ENCODE data around the gene PPM1H.
A peak's percentile ranks its signal among the peaks of the same experiment; 100 is the strongest.

The PPM1H gene

GRCh38 chr12:62910549-62911169 lies 24.3 kb downstream of the PPM1H start:
- TF ChIP-seq ZNF571 (tag by site-specific recombination; IDR thresholded peaks at IDR 0.05) (no peak), ZNF335 (tag by site-specific recombination; conservative IDR thresholded peaks at IDR 0.05) (0 out of 2 replicates have a peak, but pooled peaks have one; percentile 22), ZNF48 (tag by site-specific recombination; IDR thresholded peaks at IDR 0.05) (no peak), ZNF24 (tag by site-specific recombination; IDR thresholded peaks at IDR 0.05) (no peak), ZNF558 (tag by site-specific recombination; IDR thresholded peaks at IDR 0.05) (no peak)
- Histone ChIP-seq H3K4me3 (ENCODE audit: low read depth, low read length) (no peak overlapping the region), H3K27ac (ENCODE audit: extremely low read depth, low read depth, low read length) (no peak overlapping the region), H3K4me1 (ENCODE audit: control insufficient read depth, insufficient read depth, low read length) (peaks cover 3% of the 10 kb centered on the region), H3K36me3 (ENCODE audit: control insufficient read depth in 2 of 2, insufficient read depth in 1 of 2, low read length in 2 of 2) (no peaks in the 10 kb centered on the region), H3K9me3 (ENCODE audit: control insufficient read depth, insufficient read depth, low read depth, low read length) (no peaks in the 10 kb centered on the region)
- ChIA-PET CTCF (no interaction called here), POLR2A (interaction anchor here (0.6 to 1.4 kb wide), 2 partner anchors 23 to 621 kb away, joined by 3 to 5 read pairs; no protein-coding TSS in a partner anchor)

GRCh38 chr12:62909340-62909739 lies 25.6 kb downstream of the PPM1H start:
- H3K27ac ChIP-seq (ENCODE audit: extremely low read depth, low read depth, low read length): no peak overlapping the region
- TF ChIP-seq ZNF423 (tag by site-specific recombination; IDR thresholded peaks at IDR 0.05) (no peak), ZNF121 (tag by site-specific recombination; IDR thresholded peaks at IDR 0.05) (no peak), SETDB1 (IDR thresholded peaks at IDR 0.05; ENCODE audit: insufficient read length, low read length) (no peak), ZNF211 (tag by site-specific recombination; IDR thresholded peaks at IDR 0.05; ENCODE audit: low read depth) (no peak), ZNF214 (tag by site-specific recombination; IDR thresholded peaks at IDR 0.05; ENCODE audit: borderline replicate concordance) (no peak), ZNF76 (tag by site-specific recombination; IDR thresholded peaks at IDR 0.05; ENCODE audit: borderline replicate concordance, low read depth) (no peak), ZNF510 (tag by site-specific recombination; IDR thresholded peaks at IDR 0.05; ENCODE audit: insufficient replicate concordance) (no peak), ZNF791 (tag by site-specific recombination; IDR thresholded peaks at IDR 0.05) (no peak), ZNF777 (tag by site-specific recombination; IDR thresholded peaks at IDR 0.05; ENCODE audit: borderline replicate concordance) (no peak)
- no peaks in the 10 kb centered on the region for H3K36me3 ChIP-seq (ENCODE audit: control insufficient read depth in 2 of 2, insufficient read depth in 1 of 2, low read length in 2 of 2)
- ChIA-PET CTCF (no interaction called here), POLR2A (no interaction called here)
- no peaks in the 10 kb centered on the region for H3K9me3 ChIP-seq (ENCODE audit: control insufficient read depth, insufficient read depth, low read depth, low read length)
- peaks cover 3% of the 10 kb centered on the region for H3K4me1 ChIP-seq (ENCODE audit: control insufficient read depth, insufficient read depth, low read length)
- H3K4me3 ChIP-seq (ENCODE audit: low read depth, low read length): no peak overlapping the region

- Histone ChIP-seq H3K4me3 (ENCODE audit: low read depth, low read length) (no peak overlapping the region), H3K9me3 (ENCODE audit: control insufficient read depth, insufficient read depth, low read depth, low read length) (no peaks in the 10 kb centered on the region), H3K36me3 (ENCODE audit: control insufficient read depth in 2 of 2, insufficient read depth in 1 of 2, low read length in 2 of 2) (no peaks in the 10 kb centered on the region), H3K4me1 (ENCODE audit: control insufficient read depth, insufficient read depth, low read length) (no peaks in the 10 kb centered on the region; the same call in 1 of the 2 replicates), H3K27ac (ENCODE audit: extremely low read depth, low read depth, low read length) (no peak overlapping the region)
- ChIA-PET POLR2A (no interaction called here), CTCF (interaction anchor here (0.6 kb wide), 1 partner anchor 108 kb away, joined by 3 read pairs; no protein-coding TSS in a partner anchor)
- TF ChIP-seq KLF10 (tag by site-specific recombination; IDR thresholded peaks at IDR 0.05) (no peak), ZEB2 (tag by site-specific recombination; IDR thresholded peaks at IDR 0.05) (no peak)
Observed at GRCh38 chr12:62908674-62909073, 26.3 kb downstream of the PPM1H start.

GRCh38 chr12:62907561-62907960 lies 27.4 kb downstream of the PPM1H start:
- H3K9me3 ChIP-seq (ENCODE audit: control insufficient read depth, insufficient read depth, low read depth, low read length): no peaks in the 10 kb centered on the region
- no peak overlapping the region for H3K4me3 ChIP-seq (ENCODE audit: low read depth, low read length)
- H3K4me1 ChIP-seq (ENCODE audit: control insufficient read depth, insufficient read depth, low read length): no peaks in the 10 kb centered on the region; the same call in 1 of the 2 replicates
- ChIA-PET POLR2A (no interaction called here), CTCF (interaction anchor here (1.2 to 1.3 kb wide), 2 partner anchors 28 to 162 kb away, joined by 3 read pairs; partner anchors contain the start of gene PPM1H)
- no peak overlapping the region for H3K27ac ChIP-seq (ENCODE audit: extremely low read depth, low read depth, low read length)
- H3K36me3 ChIP-seq (ENCODE audit: control insufficient read depth in 2 of 2, insufficient read depth in 1 of 2, low read length in 2 of 2): no peaks in the 10 kb centered on the region
- TF ChIP-seq SP2 (tag by site-specific recombination; IDR thresholded peaks at IDR 0.05) (no peak), ZNF549 (tag by site-specific recombination; IDR thresholded peaks at IDR 0.05) (no peak), ZNF311 (tag by site-specific recombination; IDR thresholded peaks at IDR 0.05; ENCODE audit: borderline replicate concordance) (no peak), ZNF639 (tag by site-specific recombination; IDR thresholded peaks at IDR 0.05) (no peak), ZNF280D (tag by site-specific recombination; IDR thresholded peaks at IDR 0.05) (no peak), ZNF837 (tag by site-specific recombination; IDR thresholded peaks at IDR 0.05) (no peak), ZBTB1 (tag by site-specific recombination; IDR thresholded peaks at IDR 0.05) (no peak), ZEB2 (tag by site-specific recombination; IDR thresholded peaks at IDR 0.05) (no peak), ZNF530 (tag by site-specific recombination; IDR thresholded peaks at IDR 0.05; ENCODE audit: low read depth) (no peak), ZNF140 (tag by site-specific recombination; IDR thresholded peaks at IDR 0.05) (no peak)
